SK-N-SH (cell line): ENCODE measurements around the gene NWD2. TPM values are rescaled to one million over a fixed set of nuclear protein-coding genes. Genes with fewer than 3 reads are reported as not detected.

Source experiments
- CTCF ChIA-PET: fragments of 300-600, 350-600 bp; formaldehyde crosslinking; extraction: SDS; loops from one replicate; lab custom pipeline; 2021; lab: Yijun Ruan, JAX
- POLR2A ChIA-PET: fragments of 350-600 bp; sonication (Branson Sonifier 250); formaldehyde crosslinking; extraction: SDS; loops from one replicate; lab custom pipeline; 2020; ENCODE audit warnings: antibody characterized with exemption, inconsistent platforms; lab: Yijun Ruan, JAX
- DNase-seq: peaks from one replicate; pipeline ENCODE4 v3.0.0; 2012
- H2AFZ ChIP-seq: fragments of 200-600 bp; sonication (generic); 2 replicates; pipeline ENCODE4 v1.8.1; 2016; ENCODE audit warnings: antibody characterized with exemption, mild to moderate bottlenecking, low read depth
- H3F3A ChIP-seq: fragments of 200-600 bp; sonication (generic); replicated peaks from 2 replicates; pipeline ENCODE3; 2016; ENCODE audit warnings: antibody characterized with exemption, mild to moderate bottlenecking; ENCODE audit not compliant: insufficient read depth
- H3K27ac ChIP-seq, 2 experiments: fragments of 200-500 bp in 1 of 2; fragments of 200-600 bp in 1 of 2; sonication (Bioruptor generic) in 1 of 2; sonication (generic), shearing (Covaris generic) in 1 of 2; 2 replicates each; pipeline versions ENCODE4 v1.5.1 to v1.6.1; 2014 to 2016; ENCODE audit warnings: low read depth in 2 of 2, inconsistent platforms in 1 of 2, low read length in 1 of 2, mild to moderate bottlenecking in 1 of 2, mixed read lengths in 1 of 2
- H3K27me3 ChIP-seq: fragments of 200-600 bp; sonication (generic), shearing (Covaris generic); 2 replicates; pipeline ENCODE4 v1.6.1; 2016; ENCODE audit warnings: mixed run types; ENCODE audit not compliant: insufficient read depth
- H3K36me3 ChIP-seq, 2 experiments: fragments of 200-500 bp in 1 of 2; fragments of 200-600 bp in 1 of 2; sonication (Bioruptor generic) in 1 of 2; sonication (generic) in 1 of 2; replicated peaks in 1 of 2; 2 replicates each; pipeline versions ENCODE3 to v1.5.1; 2014 to 2016; ENCODE audit warnings: low read length in 1 of 2, mild to moderate bottlenecking in 1 of 2; ENCODE audit not compliant: insufficient read depth in 2 of 2, control insufficient read depth in 1 of 2
- H3K4me1 ChIP-seq, 2 experiments: fragments of 200-500 bp in 1 of 2; fragments of 200-600 bp in 1 of 2; sonication (Bioruptor generic) in 1 of 2; sonication (generic), shearing (Covaris generic) in 1 of 2; 2 replicates each; pipeline versions ENCODE4 v1.5.1 to v1.6.1; 2014 to 2016; ENCODE audit warnings: low read depth in 1 of 2, low read length in 1 of 2, mixed run types in 1 of 2; ENCODE audit not compliant: insufficient read depth in 2 of 2, control insufficient read depth in 1 of 2
- H3K4me2 ChIP-seq: fragments of 200-600 bp; sonication (generic), shearing (Covaris generic); 2 replicates; pipeline ENCODE4 v1.6.1; 2017; ENCODE audit warnings: mixed run types
- H3K4me3 ChIP-seq, 2 experiments: fragments of 200-500 bp in 1 of 2; fragments of 200-600 bp in 1 of 2; sonication (Bioruptor generic) in 1 of 2; sonication (generic), shearing (Covaris generic) in 1 of 2; 2 replicates each; pipeline versions ENCODE4 v1.5.1 to v1.8.1; 2014 to 2016; ENCODE audit warnings: low read depth in 2 of 2, inconsistent platforms in 1 of 2, low read length in 1 of 2, mild to moderate bottlenecking in 1 of 2, mixed read lengths in 1 of 2, moderate library complexity in 1 of 2
- H3K79me2 ChIP-seq: fragments of 200-600 bp; sonication (generic); 2 replicates; pipeline ENCODE4 v1.8.1; 2017; ENCODE audit warnings: mild to moderate bottlenecking; ENCODE audit not compliant: insufficient read depth
- H3K9ac ChIP-seq: fragments of 200-600 bp; sonication (generic); 2 replicates; pipeline ENCODE4 v1.6.1; 2017; ENCODE audit warnings: mixed run types
- H3K9me2 ChIP-seq: fragments of 200-600 bp; sonication (generic); 2 replicates; pipeline ENCODE4 v1.6.1; 2017; ENCODE audit warnings: mixed run types
- H3K9me3 ChIP-seq: fragments of 200-600 bp; sonication (generic); 2 replicates; pipeline ENCODE4 v1.6.1; 2017; ENCODE audit warnings: mixed run types, mild to moderate bottlenecking, moderate library complexity
- H4K20me1 ChIP-seq: fragments of 200-600 bp; sonication (generic); 2 replicates; pipeline ENCODE4 v1.6.1; 2017; ENCODE audit warnings: mild to moderate bottlenecking, mixed run types; ENCODE audit not compliant: insufficient read depth
- CTCF ChIP-seq: fragments of 200-600 bp; sonication (generic); IDR thresholded peaks from 2 replicates; pipeline ENCODE4 v1.6.1; 2017; ENCODE audit warnings: antibody characterized with exemption, mild to moderate bottlenecking, moderate library complexity
- ELF1 ChIP-seq: IDR thresholded peaks from 2 replicates; pipeline ENCODE4 v1.4.0; 2012
- EP300 ChIP-seq, 2 experiments: IDR thresholded peaks; 2 replicates each; pipeline versions ENCODE4 v1.4.0 to v1.6.1; 2012; ENCODE audit warnings: borderline replicate concordance in 1 of 2, low read depth in 1 of 2, low read length in 1 of 2
- GABPA ChIP-seq: IDR thresholded peaks from 2 replicates; pipeline ENCODE4 v1.4.0; 2012; ENCODE audit warnings: low read depth, mild to moderate bottlenecking
- GATA2 ChIP-seq: sonication (generic); formaldehyde crosslinking; IDR thresholded peaks from 2 replicates; pipeline ENCODE4 v1.5.0; 2020; ENCODE audit warnings: mild to moderate bottlenecking, missing genetic modification reagents
- IRF3 ChIP-seq: fragments of 150-350 bp; IDR thresholded peaks from 2 replicates; pipeline ENCODE4 v1.6.1; 2016; ENCODE audit warnings: mild to moderate bottlenecking, low read depth, low read length
- JUND ChIP-seq: IDR thresholded peaks from 2 replicates; pipeline ENCODE4 v1.4.0; 2012
- POLR2AphosphoS5 ChIP-seq: IDR thresholded peaks from 2 replicates; pipeline ENCODE4 v1.6.1; 2012; ENCODE audit warnings: low read depth, low read length
- RAD21 ChIP-seq: IDR thresholded peaks from 2 replicates; pipeline ENCODE4 v1.6.1; 2012; ENCODE audit warnings: mild to moderate bottlenecking, low read length
- RXRA ChIP-seq: IDR thresholded peaks from 2 replicates; pipeline ENCODE4 v1.4.0; 2012; ENCODE audit warnings: low read depth, mild to moderate bottlenecking, borderline replicate concordance
- SIN3A ChIP-seq: IDR thresholded peaks from 2 replicates; pipeline ENCODE4 v1.6.1; 2012; ENCODE audit warnings: low read depth, mild to moderate bottlenecking, low read length, moderate library complexity, borderline replicate concordance
- TAF1 ChIP-seq: IDR thresholded peaks from 2 replicates; pipeline ENCODE4 v1.6.1; 2012; ENCODE audit warnings: low read depth, mild to moderate bottlenecking, low read length, moderate library complexity, borderline replicate concordance
- TCF12 ChIP-seq: IDR thresholded peaks from 2 replicates; pipeline ENCODE4 v1.4.0; 2012
- WGBS: methylation state at CpG from one replicate; pipeline ENCODE4 v1.1.6; 2017; ENCODE audit warnings: low lambda C conversion rate; 5-methylcytosine and 5-hydroxymethylcytosine counted together
- polyA plus RNA-seq, 3 experiments: library from polyadenylated mRNA; depleted of rRNA; stranded (reverse); fragments of >200 nt; gene quantifications; 2 replicates each; pipeline ENCODE4 v1.2.3, GENCODE V29; 2012
- TF ChIP-seq, protein P1 (sequence below): IDR thresholded peaks from 2 replicates; pipeline ENCODE4 v1.4.0; 2012; ENCODE audit warnings: low read depth, borderline replicate concordance

Gene NWD2
- polyA plus RNA-seq, 1 of the 3 experiments (the other 2 are of a cell fraction) = not detected

DNA sequence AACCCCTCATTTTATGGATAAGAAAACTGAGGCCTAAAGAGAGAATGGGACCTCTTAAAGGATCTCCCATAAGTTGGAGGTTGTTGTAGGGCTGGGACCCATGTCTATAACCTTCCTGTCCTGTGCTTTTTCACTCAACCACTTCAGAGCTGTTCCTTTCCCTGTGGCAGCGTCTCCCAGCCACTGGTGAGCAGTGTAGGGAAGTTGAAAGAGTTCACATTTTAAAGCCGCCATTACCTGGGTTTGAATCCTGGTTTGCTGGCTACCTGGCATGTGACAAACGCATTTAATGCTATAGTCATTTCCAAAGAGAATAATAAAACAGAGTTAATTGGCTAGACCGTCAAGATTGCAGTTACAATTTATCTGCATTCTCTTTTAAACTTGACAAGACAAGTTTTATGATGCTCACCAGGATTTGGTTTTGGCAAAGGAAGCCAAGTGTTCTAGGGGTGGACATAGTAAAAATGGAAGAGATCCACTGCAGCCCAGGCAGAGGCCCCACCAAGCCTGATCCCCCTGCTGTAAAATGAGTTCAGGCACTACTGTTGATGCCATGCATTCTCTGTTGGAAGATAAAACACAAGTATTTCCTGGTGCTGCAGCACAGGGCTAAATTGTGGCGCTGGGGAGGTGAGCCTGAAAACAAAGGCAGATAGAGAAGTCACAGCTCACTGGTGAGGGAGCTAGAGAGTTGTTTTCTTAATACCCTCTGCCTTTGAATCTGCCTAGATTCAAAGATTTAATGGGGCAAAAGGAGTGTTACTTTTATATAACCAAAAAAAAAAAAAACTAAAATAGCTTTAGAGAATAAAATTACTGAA lies 218.7 kb downstream of the NWD2 start:
- H3K4me2 ChIP-seq = no peak overlapping the region
- peaks cover 8% of the 10 kb centered on the region; the same call in 1 of the 2 replicates for H3K27me3 ChIP-seq
- H3K79me2 ChIP-seq = no peaks in the 10 kb centered on the region
- no peaks in the 10 kb centered on the region for H4K20me1 ChIP-seq
- no peaks in the 10 kb centered on the region for H3F3A ChIP-seq
- no peak overlapping the region for H2AFZ ChIP-seq
- ChIA-PET CTCF (no interaction called here), POLR2A (no interaction called here)
- H3K9me3 ChIP-seq = no peaks in the 10 kb centered on the region
- DNase-seq = no peak
- no peaks in the 10 kb centered on the region for H3K4me1 ChIP-seq
- H3K9me2 ChIP-seq = no peaks in the 10 kb centered on the region
- H3K4me3 ChIP-seq = no peak overlapping the region
- H3K9ac ChIP-seq = no peak overlapping the region
- no peak for TF ChIP-seq SIN3A
- TF ChIP-seq TCF12 = no peak
- TF ChIP-seq, protein P1, sequence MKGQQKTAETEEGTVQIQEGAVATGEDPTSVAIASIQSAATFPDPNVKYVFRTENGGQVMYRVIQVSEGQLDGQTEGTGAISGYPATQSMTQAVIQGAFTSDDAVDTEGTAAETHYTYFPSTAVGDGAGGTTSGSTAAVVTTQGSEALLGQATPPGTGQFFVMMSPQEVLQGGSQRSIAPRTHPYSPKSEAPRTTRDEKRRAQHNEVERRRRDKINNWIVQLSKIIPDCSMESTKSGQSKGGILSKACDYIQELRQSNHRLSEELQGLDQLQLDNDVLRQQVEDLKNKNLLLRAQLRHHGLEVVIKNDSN = no peak
- no peak for TF ChIP-seq IRF3
- TF ChIP-seq JUND = no peak
- no peak for TF ChIP-seq EP300 (IDR thresholded peaks at IDR 0.05; ENCODE audit: borderline replicate concordance in 1 of 2, low read depth in 1 of 2, low read length in 1 of 2)
- TF ChIP-seq GATA2 (CRISPR knock-in tag) = no peak
- no peak for TF ChIP-seq CTCF
- no peak for TF ChIP-seq RAD21
- no peak for TF ChIP-seq RXRA
- TF ChIP-seq POLR2AphosphoS5 = no peak
- no peak for TF ChIP-seq ELF1
- TF ChIP-seq TAF1 = no peak
- TF ChIP-seq GABPA = no peak
- H3K36me3 ChIP-seq = no peaks in the 10 kb centered on the region
- no peak overlapping the region for H3K27ac ChIP-seq
- whole genome bisulfite sequencing = 8% methylated on average over 5 of the region's 5 CpGs
